A673 (cell line): ENCODE measurements around the gene NAALADL2.

Experiments
- EZH2 ChIP-seq: fragments of 200-600 bp; sonication (generic); IDR thresholded peaks from 2 replicates; pipeline ENCODE4 v1.6.1; 2017; ENCODE audit warnings: borderline replicate concordance, low read depth, mild to moderate bottlenecking, mixed read lengths, antibody characterized with exemption, low read length; ENCODE audit not compliant: poor library complexity, severe bottlenecking
- TF ChIP-seq, protein P1 (sequence below): fragments of 300-800, 200-600 bp; sonication (generic); conservative IDR thresholded peaks from 2 replicates; pipeline ENCODE4 v1.5.1; 2017; ENCODE audit warnings: low read depth, mild to moderate bottlenecking, antibody characterized with exemption, low read length, moderate library complexity, mixed read lengths

DNA sequence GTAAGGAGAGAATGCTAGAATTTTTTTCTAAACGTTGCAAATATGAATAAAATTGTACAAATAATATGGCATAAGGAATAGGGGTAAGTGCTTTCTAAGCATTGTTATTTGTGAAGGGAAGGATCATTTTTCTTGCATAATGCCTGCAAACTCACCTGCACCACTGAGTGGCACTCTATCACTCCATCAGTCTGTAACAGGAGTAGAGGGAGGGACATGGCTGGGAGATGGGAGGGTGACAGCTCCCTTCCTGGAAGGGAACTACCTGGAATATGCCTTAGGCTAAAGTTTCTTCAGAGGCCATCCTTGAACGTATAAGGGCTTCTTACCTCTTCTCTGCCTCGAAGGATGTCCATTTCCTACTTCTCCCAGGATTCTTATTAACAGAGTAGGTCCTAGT is 3.0 kb downstream of the NAALADL2 start:
- TF ChIP-seq EZH2, result no peak
- TF ChIP-seq, protein P1, sequence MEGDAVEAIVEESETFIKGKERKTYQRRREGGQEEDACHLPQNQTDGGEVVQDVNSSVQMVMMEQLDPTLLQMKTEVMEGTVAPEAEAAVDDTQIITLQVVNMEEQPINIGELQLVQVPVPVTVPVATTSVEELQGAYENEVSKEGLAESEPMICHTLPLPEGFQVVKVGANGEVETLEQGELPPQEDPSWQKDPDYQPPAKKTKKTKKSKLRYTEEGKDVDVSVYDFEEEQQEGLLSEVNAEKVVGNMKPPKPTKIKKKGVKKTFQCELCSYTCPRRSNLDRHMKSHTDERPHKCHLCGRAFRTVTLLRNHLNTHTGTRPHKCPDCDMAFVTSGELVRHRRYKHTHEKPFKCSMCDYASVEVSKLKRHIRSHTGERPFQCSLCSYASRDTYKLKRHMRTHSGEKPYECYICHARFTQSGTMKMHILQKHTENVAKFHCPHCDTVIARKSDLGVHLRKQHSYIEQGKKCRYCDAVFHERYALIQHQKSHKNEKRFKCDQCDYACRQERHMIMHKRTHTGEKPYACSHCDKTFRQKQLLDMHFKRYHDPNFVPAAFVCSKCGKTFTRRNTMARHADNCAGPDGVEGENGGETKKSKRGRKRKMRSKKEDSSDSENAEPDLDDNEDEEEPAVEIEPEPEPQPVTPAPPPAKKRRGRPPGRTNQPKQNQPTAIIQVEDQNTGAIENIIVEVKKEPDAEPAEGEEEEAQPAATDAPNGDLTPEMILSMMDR, result 0 out of 2 replicates have a peak, but pooled peaks have one; percentile 22
